GM18526 (cell line): ENCODE measurements around the gene GAS7.

Experiments
- POLR2A ChIP-seq: IDR thresholded peaks from 3 replicates; pipeline ENCODE4 v1.6.1; 2011; ENCODE audit not compliant: insufficient read length; ENCODE audit errors: extremely low read depth

The GAS7 gene

DNA sequence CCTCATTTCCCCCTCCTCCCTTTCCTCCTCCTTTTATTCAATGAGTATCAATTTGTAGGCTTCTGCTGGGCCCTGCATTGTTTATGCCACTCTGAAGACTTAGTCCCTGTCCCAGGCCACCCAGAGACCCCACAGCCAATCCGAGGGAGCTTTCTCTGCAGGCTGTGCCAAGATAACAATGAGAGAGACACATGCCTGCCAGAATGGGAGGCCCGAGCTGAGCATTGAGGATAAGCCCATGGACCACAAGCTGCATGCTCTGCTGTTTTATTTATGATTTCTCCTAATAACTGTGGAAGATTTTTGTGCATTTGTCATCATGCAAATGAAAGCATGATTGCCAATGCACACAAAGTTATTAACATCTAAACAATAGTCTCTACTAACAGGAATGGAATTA lies 296.3 kb downstream of the GAS7 start:
- no peak for TF ChIP-seq POLR2A

DNA sequence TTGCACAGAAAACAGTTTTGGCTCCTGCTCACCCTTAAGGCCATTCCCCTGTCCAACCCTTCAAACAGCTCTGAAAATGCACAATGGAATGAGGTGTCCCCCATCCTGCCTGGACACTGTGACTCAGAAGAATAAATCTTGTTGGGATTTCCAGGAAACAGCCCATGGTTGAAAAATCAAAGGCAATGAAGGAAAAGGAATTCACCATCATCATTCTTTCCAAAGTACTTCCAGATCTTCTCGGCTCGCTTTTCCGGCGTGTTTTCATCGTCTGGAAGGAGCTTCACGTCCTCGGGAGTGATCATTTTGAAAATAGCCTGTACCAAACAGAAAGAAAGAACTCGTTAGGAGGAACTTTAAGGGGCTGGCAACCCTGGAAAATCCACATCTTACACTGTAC lies 297.6 kb downstream of the GAS7 start:
- no peak for TF ChIP-seq POLR2A

DNA sequence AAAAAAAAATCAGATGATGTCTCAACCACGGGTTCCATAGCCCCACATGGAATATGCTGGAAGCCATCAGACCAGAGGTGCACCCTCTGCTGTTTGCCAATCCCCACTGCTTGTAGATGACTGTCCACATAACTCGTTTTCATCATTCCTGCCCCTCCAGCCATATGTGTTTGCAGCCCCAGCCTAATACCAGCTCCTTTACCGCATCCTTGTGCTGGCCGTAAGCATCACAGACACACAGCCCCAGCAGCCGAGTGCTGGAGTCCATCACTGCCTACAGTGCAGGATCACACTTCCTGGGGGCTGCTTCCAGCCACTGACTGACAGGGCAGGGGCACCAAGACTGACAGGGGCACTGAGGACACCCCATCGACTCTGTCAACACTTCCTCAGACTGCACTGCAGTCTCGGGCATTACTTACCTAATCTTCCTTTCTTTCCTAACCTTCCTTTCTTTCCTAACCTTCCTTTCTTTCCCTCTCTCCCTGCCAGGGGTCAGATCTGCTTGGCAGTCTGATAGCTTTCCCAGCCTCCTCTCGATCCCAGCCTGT lies 298.3 kb downstream of the GAS7 start:
- TF ChIP-seq POLR2A: no peak

DNA sequence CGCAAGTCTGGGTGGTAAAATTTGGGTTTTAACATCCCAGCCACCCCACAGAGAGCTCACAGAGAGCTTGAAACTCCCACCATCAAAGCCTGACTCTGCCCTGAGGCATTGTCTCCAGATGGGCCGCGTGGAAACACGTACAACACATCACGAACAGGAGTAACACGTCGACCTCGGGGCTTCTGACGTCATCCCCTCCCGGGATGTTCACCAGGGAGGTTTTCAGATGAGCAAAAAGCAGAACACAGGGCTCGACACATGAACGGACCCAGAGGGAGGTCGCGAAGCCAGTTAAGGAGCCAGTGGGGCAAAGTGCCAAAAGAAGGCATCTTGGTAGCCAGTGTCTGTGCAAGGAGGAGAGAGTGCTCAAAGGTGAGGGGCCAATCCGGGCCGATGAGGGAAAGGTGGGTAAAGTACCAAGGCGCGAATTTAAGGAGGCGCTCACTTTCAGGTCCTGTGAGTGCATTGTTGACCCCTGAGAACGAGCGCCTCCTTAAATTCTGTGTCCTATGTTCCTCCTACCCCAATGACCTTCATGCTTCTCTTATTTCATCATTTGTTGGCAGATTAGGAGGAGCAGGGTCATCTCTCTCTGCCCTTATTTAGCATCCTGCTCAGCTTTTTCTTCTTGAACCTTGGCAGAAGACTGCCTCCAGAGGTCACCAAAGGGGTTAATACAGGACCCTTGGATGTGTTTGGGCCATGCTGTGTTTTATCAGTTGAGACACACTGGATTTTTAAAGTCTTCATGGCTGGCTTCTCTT lies 298.9 kb downstream of the GAS7 start:
- no peak for TF ChIP-seq POLR2A

DNA sequence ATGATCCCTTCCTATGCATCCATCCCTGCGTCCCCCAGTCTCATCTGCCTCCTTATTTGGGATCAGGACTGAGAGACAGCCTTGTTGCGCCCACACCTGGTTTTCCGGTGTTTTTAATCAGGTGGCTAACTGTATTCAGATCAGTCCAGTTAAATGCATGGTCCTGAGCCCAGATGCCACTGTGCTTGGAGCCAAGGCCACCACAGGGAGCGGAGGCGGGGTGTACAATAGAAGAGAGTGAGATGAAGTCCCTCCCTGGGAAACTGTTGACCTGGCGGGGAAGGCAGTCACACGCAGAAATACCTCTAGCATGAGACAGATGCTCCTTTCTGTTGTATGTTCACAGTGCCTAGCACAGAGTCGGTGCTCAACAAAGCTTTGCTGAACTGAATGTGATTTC lies 299.6 kb downstream of the GAS7 start:
- TF ChIP-seq POLR2A: no peak

DNA sequence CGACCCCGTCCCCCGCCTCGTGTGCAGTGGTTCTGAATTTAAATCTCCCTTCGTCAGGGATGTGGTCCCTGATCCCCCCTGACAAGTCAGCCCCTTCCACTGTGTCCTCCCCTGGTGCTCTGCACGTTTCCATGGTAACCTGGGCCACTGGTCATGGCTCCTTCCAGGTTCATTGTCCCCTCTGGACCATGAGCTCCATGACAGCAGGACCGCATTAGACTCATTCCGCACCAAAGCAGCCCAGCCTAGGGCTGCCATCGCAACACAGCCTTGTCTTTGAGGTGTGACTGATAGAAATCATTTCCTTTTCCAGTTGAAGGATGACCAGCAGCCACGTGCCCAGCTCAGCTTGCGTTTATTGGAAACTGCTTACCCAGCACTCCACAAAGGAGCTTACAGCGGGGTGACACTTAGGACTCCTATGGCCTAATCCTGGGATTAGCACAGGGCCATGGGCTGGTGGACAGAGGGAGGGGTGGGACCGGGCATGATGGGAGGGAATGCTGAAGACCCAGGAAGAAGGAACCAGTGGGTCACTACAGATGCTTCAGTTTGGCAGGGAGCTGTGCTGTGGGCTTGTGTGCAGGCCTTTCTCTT lies 300.9 kb downstream of the GAS7 start:
- no peak for TF ChIP-seq POLR2A

DNA sequence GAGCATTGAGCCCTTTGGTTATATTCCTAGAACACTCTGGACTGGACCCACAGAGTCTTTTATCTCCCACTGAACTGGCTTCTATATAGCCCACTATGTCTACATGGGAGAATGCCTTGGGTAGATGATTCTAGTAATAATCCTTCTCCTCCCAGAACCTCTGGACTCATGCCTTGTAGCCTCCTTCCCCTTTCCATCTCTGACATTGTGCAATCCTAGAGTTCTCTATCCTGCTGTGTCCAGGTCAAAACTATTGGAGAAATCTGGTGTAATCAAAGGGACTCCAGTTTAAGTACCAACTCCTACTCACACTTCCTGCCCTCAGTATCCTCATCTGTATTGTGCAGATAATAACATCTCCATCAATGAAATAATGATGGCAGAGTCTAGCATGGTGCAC lies 302.5 kb downstream of the GAS7 start:
- TF ChIP-seq POLR2A: no peak

DNA sequence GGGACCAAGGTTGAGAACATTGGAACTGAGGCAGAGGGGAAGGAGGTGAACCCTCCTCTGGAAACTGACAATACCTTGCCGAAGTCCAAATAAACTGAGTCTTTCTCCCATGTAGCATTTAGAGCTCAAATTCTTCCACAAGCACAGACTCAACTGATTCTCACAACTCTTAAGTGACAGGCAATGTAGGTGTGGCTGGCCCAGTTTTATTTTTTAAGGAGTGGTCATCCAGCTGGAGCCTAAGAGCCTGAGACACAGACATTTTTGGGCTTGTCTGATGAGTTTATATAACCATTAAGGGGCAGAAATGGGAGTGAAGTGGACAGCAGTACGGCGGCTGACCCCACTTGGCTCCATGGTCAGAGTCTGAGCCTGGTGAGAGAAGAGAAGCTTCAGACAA lies 304.2 kb downstream of the GAS7 start:
- TF ChIP-seq POLR2A: no peak

DNA sequence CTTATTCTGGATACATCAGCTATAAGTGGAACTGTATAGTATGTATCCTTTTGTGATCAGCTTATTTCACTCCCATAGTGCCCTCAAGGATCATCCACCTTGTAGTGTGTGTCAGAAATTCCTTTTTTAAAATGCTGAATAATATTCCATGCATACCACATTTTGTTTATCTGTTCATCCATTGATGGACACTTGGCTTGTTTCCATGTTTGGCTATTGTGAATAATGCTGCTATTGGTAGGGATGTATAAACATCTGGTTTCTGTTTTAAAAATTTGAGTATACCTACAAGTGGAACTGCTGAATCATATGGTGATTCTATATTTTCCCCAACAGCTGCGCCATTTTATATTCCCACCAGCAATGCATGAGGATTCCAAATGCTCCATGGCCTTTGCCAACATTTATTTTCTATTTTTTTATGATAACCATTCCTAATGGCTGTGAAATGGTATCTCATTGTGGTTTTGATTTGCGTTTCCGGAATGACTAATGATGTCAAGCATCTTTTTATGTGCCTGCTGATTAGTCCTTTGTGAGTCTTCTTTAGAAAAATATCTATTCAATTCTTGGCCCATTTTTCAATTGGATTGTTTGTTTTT lies 304.9 kb downstream of the GAS7 start:
- no peak for TF ChIP-seq POLR2A

DNA sequence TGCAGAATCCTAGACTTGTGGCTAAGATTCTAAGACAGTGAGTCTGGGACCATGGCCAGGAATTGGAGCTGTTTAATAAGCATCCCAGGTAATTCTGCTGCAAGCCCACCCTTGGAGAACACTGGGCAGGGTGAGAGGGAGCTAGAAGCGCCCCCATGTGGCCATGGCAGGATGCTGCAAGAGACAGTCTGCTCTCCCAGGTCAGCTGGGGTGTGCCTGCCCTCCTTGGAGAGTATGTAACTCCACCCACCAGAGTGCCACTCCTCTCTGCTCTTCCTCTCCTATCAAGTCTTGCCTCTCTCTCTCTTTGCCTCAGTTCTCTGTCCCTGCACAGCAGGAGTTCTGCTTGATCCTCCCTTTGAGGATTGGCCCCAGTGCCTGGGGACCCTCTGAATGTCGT lies 308.3 kb downstream of the GAS7 start:
- no peak for TF ChIP-seq POLR2A

DNA sequence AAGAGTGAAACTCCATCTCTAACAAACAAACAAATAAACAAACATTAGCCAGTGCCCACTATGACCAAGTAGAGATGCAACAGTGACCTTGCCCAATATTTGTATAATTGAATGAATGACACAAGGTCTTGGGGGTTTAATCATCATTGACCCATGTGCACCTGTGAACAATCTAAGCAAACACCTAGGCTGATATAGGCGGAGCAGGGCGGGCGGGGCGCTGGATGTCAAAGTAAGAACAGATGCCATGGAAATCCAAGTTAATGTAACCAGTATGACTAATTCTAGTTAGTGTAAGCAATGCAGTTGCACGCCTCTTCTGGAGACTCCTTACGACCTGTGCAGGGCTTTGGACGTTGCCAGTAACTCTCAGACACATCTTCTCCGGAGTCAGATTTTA lies 310.9 kb downstream of the GAS7 start:
- no peak for TF ChIP-seq POLR2A

DNA sequence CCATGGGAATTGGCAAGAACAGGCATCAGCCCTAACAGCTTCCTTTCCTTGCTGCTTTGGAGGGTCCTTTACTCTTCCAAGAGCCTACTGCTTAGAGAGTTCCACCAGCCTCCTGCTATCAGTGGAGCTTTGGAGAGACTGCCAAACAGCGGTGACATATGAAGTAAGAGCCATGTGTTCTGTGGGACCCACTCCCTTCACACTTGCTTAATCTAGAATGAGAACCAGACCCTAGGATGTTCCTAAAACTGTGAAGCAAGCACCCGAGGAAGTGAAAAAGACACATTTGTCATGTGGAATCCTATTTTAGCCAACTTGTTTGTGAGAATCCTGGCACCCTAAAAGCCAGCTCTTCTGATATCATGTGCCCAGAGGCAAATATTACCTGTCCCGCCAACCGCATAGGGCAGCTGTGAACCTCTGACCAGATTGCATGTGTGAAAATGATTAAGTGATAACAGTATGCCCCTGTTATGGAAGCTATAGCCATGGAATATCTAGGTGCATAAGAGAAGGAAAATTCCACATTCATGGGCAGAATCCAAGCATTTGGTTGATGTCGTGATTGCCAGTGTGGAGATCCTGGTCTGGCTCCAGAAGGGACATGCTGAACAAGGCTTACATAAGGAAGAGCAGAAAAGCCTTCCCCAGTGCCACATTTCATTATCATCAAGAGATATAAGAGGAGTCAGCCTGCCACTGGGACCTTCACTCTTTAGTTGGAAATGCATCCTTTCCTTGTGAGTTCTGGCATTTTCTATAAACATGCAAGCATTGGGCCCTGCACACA lies 312.1 kb downstream of the GAS7 start:
- TF ChIP-seq POLR2A: no peak

DNA sequence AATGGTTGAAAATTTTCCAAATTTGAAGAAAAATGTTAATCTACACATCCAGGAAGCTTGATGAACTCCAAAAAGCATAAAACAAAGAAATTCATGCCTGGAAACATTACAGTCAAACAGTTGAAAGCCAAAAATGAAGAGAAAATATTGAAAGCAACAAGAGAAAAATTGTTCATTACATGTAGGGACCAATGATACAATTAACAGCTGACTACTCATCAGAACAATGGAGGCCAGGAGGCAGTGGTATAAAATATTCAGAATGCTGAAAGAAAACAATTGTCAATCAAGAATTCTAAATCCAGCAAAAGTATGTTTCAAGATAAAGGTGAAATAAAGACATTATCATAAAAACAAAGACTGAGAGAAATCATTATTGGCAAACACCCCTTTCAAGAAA lies 315.0 kb downstream of the GAS7 start:
- TF ChIP-seq POLR2A: no peak

DNA sequence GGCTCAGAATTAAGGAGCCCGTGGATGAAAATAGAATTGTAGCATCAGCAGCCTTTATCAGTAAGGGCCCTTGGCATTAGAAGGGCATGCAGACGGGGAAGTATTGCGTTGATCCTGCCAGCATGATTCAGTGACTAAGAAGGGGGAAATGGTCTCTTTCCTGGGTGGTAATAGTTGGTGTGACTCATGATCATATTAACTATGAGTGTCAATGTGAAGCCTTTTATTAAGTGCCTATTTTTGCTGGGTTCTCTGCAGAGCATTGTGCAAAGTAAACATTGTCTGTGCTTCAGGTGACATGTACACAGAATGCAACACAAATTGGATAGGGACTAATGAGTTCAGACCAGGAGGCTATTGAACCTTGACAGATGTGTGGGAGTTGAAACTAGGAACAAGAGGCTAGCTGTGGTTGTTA lies 317.8 kb downstream of the GAS7 start:
- TF ChIP-seq POLR2A: no peak

DNA sequence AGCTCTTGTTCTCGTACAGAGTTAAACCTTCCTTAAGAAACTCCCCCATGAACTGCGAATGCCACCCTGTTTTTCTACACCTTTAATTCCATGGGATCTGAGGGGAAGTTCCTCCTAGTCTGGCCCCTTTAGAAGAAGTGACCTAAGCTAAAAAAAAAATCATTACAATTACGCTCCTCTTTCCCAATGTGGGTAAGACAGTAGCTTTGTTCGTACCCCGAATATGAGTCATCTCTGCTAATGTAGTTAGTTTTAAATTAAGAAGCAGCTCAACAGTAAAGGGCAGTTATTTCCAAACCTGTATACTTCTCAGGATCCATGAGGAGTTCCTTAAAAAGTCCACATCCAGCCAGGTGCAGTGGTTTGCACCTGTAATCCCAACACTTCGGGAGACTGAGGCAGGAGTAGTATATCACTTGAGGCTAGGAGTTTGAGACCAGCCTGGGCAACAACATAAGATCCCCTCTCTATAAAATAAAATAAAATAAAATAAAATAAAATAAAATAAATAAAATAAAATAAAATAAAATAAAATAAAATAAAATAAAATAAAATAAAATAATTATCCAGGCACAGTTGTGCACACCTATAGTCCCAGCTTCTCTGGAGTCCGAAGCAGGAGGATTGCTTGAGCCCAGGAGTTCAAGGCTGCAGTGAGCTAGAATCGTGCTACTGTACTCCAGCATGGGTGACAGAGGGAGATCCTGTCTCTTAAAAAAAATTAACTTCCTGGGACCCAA lies 319.4 kb downstream of the GAS7 start:
- TF ChIP-seq POLR2A: no peak
